Mesenchymal stem cell (in vitro differentiated cells and primary cell): ENCODE data around the gene PCYOX1L.
A peak's percentile ranks its signal among the peaks of the same experiment; 100 is the strongest.

Experiments
- DNase-seq: peaks from one replicate; pipeline ENCODE4 v3.0.0-alpha.2; 2013
- H2AFZ ChIP-seq: one replicate; pipeline ENCODE4 v1.6.1; 2013; ENCODE audit warnings: low read depth, mild to moderate bottlenecking, control low read depth, inconsistent platforms, low read length, moderate library complexity
- H2AK5ac ChIP-seq: 2 replicates; pipeline ENCODE4 v1.6.1; 2013; ENCODE audit warnings: low read length, moderate library complexity, mild to moderate bottlenecking, inconsistent platforms; ENCODE audit not compliant: severe bottlenecking
- H2BK120ac ChIP-seq: one replicate; pipeline ENCODE4 v1.6.1; 2013; ENCODE audit warnings: low read depth, mild to moderate bottlenecking, inconsistent platforms, low read length, moderate library complexity
- H2BK12ac ChIP-seq, 2 experiments: one replicate each; pipeline ENCODE4 v1.6.1; 2013; ENCODE audit warnings: inconsistent platforms in 2 of 2, low read length in 2 of 2, mild to moderate bottlenecking in 2 of 2, moderate library complexity in 2 of 2, control low read depth in 1 of 2
- H2BK15ac ChIP-seq: one replicate; pipeline ENCODE4 v1.6.1; 2013; ENCODE audit warnings: mild to moderate bottlenecking, low read depth, inconsistent platforms; ENCODE audit not compliant: poor library complexity, severe bottlenecking
- H2BK5ac ChIP-seq: 2 replicates; pipeline ENCODE4 v1.6.1; 2013; ENCODE audit warnings: low read depth, mild to moderate bottlenecking, low read length, control low read depth, inconsistent platforms; ENCODE audit not compliant: poor library complexity, severe bottlenecking
- H3K14ac ChIP-seq, 2 experiments: one replicate each; pipeline ENCODE4 v1.6.1; 2013; ENCODE audit warnings: inconsistent platforms in 2 of 2, low read length in 2 of 2, control low read depth in 1 of 2, mild to moderate bottlenecking in 1 of 2, moderate library complexity in 1 of 2
- H3K18ac ChIP-seq, 2 experiments: one replicate each; pipeline ENCODE4 v1.6.1; 2013; ENCODE audit warnings: inconsistent platforms in 2 of 2, low read length in 2 of 2, control low read depth in 1 of 2, low read depth in 1 of 2, mild to moderate bottlenecking in 1 of 2
- H3K23ac ChIP-seq, 2 experiments: one replicate each; pipeline ENCODE4 v1.6.1; 2013; ENCODE audit warnings: inconsistent platforms in 2 of 2, low read length in 2 of 2, mild to moderate bottlenecking in 2 of 2, moderate library complexity in 2 of 2, control low read depth in 1 of 2
- H3K27ac ChIP-seq: 2 replicates; pipeline ENCODE4 v1.5.1; 2013; ENCODE audit warnings: mild to moderate bottlenecking, moderate library complexity, low read length, control low read depth, inconsistent platforms; ENCODE audit not compliant: poor library complexity, severe bottlenecking
- H3K27me3 ChIP-seq, 2 experiments: 2 replicates each; pipeline versions ENCODE4 v1.6.1 to v1.7.0; 2013; ENCODE audit warnings: low read length in 2 of 2, mild to moderate bottlenecking in 2 of 2, moderate library complexity in 2 of 2, control low read depth in 1 of 2, inconsistent platforms in 1 of 2; ENCODE audit not compliant: control insufficient read depth in 1 of 2, insufficient read depth in 1 of 2
- H3K36me3 ChIP-seq, 2 experiments: 2 replicates each; pipeline versions ENCODE4 v1.6.1 to v1.7.0; 2013; ENCODE audit warnings: low read length in 2 of 2, control low read depth in 1 of 2, inconsistent platforms in 1 of 2, low read depth in 1 of 2, mild to moderate bottlenecking in 1 of 2; ENCODE audit not compliant: insufficient read depth in 2 of 2, control insufficient read depth in 1 of 2
- H3K4ac ChIP-seq, 2 experiments: one replicate each; pipeline ENCODE4 v1.6.1; 2013; ENCODE audit warnings: inconsistent platforms in 2 of 2, low read length in 2 of 2, mild to moderate bottlenecking in 2 of 2, moderate library complexity in 2 of 2, control low read depth in 1 of 2, low read depth in 1 of 2
- H3K4me1 ChIP-seq: 2 replicates; pipeline ENCODE4 v1.6.1; 2013; ENCODE audit warnings: low read depth, low read length, control low read depth; ENCODE audit not compliant: control insufficient read depth, insufficient read depth
- H3K4me2 ChIP-seq: 2 replicates; pipeline ENCODE4 v1.6.1; 2013; ENCODE audit warnings: low read length, mild to moderate bottlenecking, inconsistent platforms; ENCODE audit not compliant: poor library complexity, severe bottlenecking
- H3K4me3 ChIP-seq, 2 experiments: 2 replicates each; pipeline versions ENCODE4 v1.5.1 to v1.7.0; 2013; ENCODE audit warnings: low read length in 2 of 2, mild to moderate bottlenecking in 2 of 2, control low read depth in 1 of 2, low read depth in 1 of 2; ENCODE audit not compliant: insufficient read depth in 1 of 2
- H3K79me1 ChIP-seq: replicated peaks from 2 replicates; pipeline ENCODE4 v1.6.1; 2013; ENCODE audit warnings: mild to moderate bottlenecking, control low read depth, low read length, inconsistent platforms; ENCODE audit not compliant: poor library complexity, severe bottlenecking
- H3K9ac ChIP-seq: 2 replicates; pipeline ENCODE4 v1.7.0; 2013; ENCODE audit warnings: mild to moderate bottlenecking, low read length, moderate library complexity
- H3K9me3 ChIP-seq: 2 replicates; pipeline ENCODE4 v1.7.0; 2013; ENCODE audit warnings: mild to moderate bottlenecking, low read length; ENCODE audit not compliant: control insufficient read depth
- H4K8ac ChIP-seq: one replicate; pipeline ENCODE4 v1.6.1; 2013; ENCODE audit warnings: inconsistent platforms, mild to moderate bottlenecking, low read length, moderate library complexity
- H4K91ac ChIP-seq: one replicate; pipeline ENCODE4 v1.6.1; 2013; ENCODE audit warnings: mild to moderate bottlenecking, low read length, inconsistent platforms
- WGBS: methylation state at CpG from one replicate; pipeline ENCODE4 v1.1.7; 2013; ENCODE audit warnings: mixed read lengths; 5-methylcytosine and 5-hydroxymethylcytosine counted together

Gene PCYOX1L

GRCh38 chr5:149374801-149375200 lies 17.0 kb downstream of the PCYOX1L start:
- no peak overlapping the region for H2BK5ac ChIP-seq
- H3K23ac ChIP-seq = no peak overlapping the region
- DNase-seq = no peak
- H2BK12ac ChIP-seq = peak overlapping the region in 1 of 2 experiments; percentile 30
- H3K36me3 ChIP-seq = no peaks in the 10 kb centered on the region
- H4K91ac ChIP-seq = no peak overlapping the region
- H2AFZ ChIP-seq = no peak overlapping the region
- no peak overlapping the region for H2BK15ac ChIP-seq
- no peaks in the 10 kb centered on the region for H3K79me1 ChIP-seq
- H3K4me2 ChIP-seq = no peak overlapping the region
- H4K8ac ChIP-seq = no peak overlapping the region
- H3K14ac ChIP-seq = no peak overlapping the region
- H3K9me3 ChIP-seq = no peaks in the 10 kb centered on the region
- no peak overlapping the region for H3K4me3 ChIP-seq
- H3K9ac ChIP-seq = no peak overlapping the region
- peaks cover 4 to 24% of the 10 kb centered on the region in 2 experiments for H3K27me3 ChIP-seq
- no peak overlapping the region for H3K18ac ChIP-seq
- H2BK120ac ChIP-seq = no peak overlapping the region
- no peak overlapping the region for H3K27ac ChIP-seq
- 95% methylated on average over 2 of the region's 3 CpGs for WGBS
- H3K4ac ChIP-seq = no peak overlapping the region
- H3K4me1 ChIP-seq = no peaks in the 10 kb centered on the region
- no peak overlapping the region for H2AK5ac ChIP-seq

- H3K9me3 ChIP-seq = no peaks in the 10 kb centered on the region
- H3K18ac ChIP-seq = no peak overlapping the region
- H4K8ac ChIP-seq = no peak overlapping the region
- no peak overlapping the region for H3K23ac ChIP-seq
- H3K4me2 ChIP-seq = no peak overlapping the region
- no peak overlapping the region for H2BK5ac ChIP-seq
- 94% methylated on average over 6 of the region's 6 CpGs for WGBS
- no peaks in the 10 kb centered on the region for H3K79me1 ChIP-seq
- H2BK120ac ChIP-seq = no peak overlapping the region
- no peak overlapping the region for H3K4me3 ChIP-seq
- H2BK12ac ChIP-seq = no peak overlapping the region
- no peak overlapping the region for H3K4ac ChIP-seq
- peaks cover 4 to 26% of the 10 kb centered on the region in 2 experiments for H3K27me3 ChIP-seq
- H3K36me3 ChIP-seq = no peaks in the 10 kb centered on the region
- no peak overlapping the region for H3K9ac ChIP-seq
- no peak overlapping the region for H4K91ac ChIP-seq
- H3K27ac ChIP-seq = no peak overlapping the region
- no peak overlapping the region for H2AFZ ChIP-seq
- H3K4me1 ChIP-seq = no peaks in the 10 kb centered on the region
- H2BK15ac ChIP-seq = no peak overlapping the region
- no peak for DNase-seq
- H2AK5ac ChIP-seq = no peak overlapping the region
- no peak overlapping the region for H3K14ac ChIP-seq
Measured at GRCh38 chr5:149375434-149375833, 17.6 kb downstream of the PCYOX1L start.

GRCh38 chr5:149376104-149376503 lies 18.3 kb downstream of the PCYOX1L start:
- Histone ChIP-seq H4K91ac (peak overlapping the region; percentile 72), H3K27ac (no peak overlapping the region), H2BK12ac (peak overlapping the region in 1 of 2 experiments; percentile 88), H3K36me3 (no peaks in the 10 kb centered on the region), H2BK120ac (peak overlapping the region; percentile 66), H3K4me2 (no peak overlapping the region), H3K14ac (no peak overlapping the region), H2BK5ac (no peak overlapping the region), H3K9me3 (no peaks in the 10 kb centered on the region), H3K4me3 (no peak overlapping the region), H2AK5ac (no peak overlapping the region), H3K4ac (no peak overlapping the region), H2BK15ac (peak overlapping the region; percentile 56), H3K9ac (no peak overlapping the region), H4K8ac (no peak overlapping the region), H3K18ac (peak overlapping the region in 1 of 2 experiments; percentile 13), H2AFZ (no peak overlapping the region), H3K27me3 (peaks cover 4 to 26% of the 10 kb centered on the region in 2 experiments), H3K4me1 (no peaks in the 10 kb centered on the region), H3K79me1 (no peaks in the 10 kb centered on the region), H3K23ac (no peak overlapping the region)
- WGBS = 96% methylated on average over 12 of the region's 12 CpGs
- DNase-seq = no peak

GRCh38 chr5:149376711-149377447 lies 19.0 kb downstream of the PCYOX1L start:
- peak overlapping the region; percentile 8 to 69 for H2BK12ac ChIP-seq
- peaks cover 2 to 22% of the 10 kb centered on the region in 2 experiments for H3K27me3 ChIP-seq
- H3K36me3 ChIP-seq = no peaks in the 10 kb centered on the region
- no peak overlapping the region for H3K18ac ChIP-seq
- no peak overlapping the region for H3K4me2 ChIP-seq
- no peak overlapping the region for H2AK5ac ChIP-seq
- DNase-seq = no peak
- peak overlapping the region; percentile 58 for H4K91ac ChIP-seq
- no peak overlapping the region for H3K14ac ChIP-seq
- H3K9me3 ChIP-seq = no peaks in the 10 kb centered on the region
- no peak overlapping the region for H2BK5ac ChIP-seq
- no peak overlapping the region for H4K8ac ChIP-seq
- peaks cover 2% of the 10 kb centered on the region for H3K4me1 ChIP-seq
- H2AFZ ChIP-seq = no peak overlapping the region
- H2BK120ac ChIP-seq = no peak overlapping the region
- no peak overlapping the region for H3K23ac ChIP-seq
- peak overlapping the region; percentile 73 for H2BK15ac ChIP-seq
- H3K9ac ChIP-seq = no peak overlapping the region
- H3K4ac ChIP-seq = peak overlapping the region in 1 of 2 experiments; percentile 30
- no peak overlapping the region for H3K4me3 ChIP-seq
- 91% methylated on average over 6 of the region's 7 CpGs for WGBS
- H3K27ac ChIP-seq = no peak overlapping the region
- H3K79me1 ChIP-seq = no peaks in the 10 kb centered on the region
